GM23248 (cell line): ENCODE data around the gene AP3D1.

Source experiments
- EZH2 ChIP-seq: fragments of 200-600 bp; sonication (generic); IDR thresholded peaks from 2 replicates; pipeline ENCODE4 v1.6.1; 2018; ENCODE audit warnings: antibody characterized with exemption, mild to moderate bottlenecking; ENCODE audit not compliant: insufficient read depth, poor library complexity, severe bottlenecking
- EZH2phosphoT487 ChIP-seq: fragments of 200-600 bp; sonication (generic); IDR thresholded peaks from 2 replicates; pipeline ENCODE4 v1.6.1; 2018; ENCODE audit warnings: antibody characterized with exemption, moderate library complexity, mild to moderate bottlenecking, low read depth; ENCODE audit not compliant: insufficient read depth

- TF ChIP-seq EZH2 (no peak), EZH2phosphoT487 (no peak)
Measured at GRCh38 chr19:2121416-2122051, 29.8 kb downstream of the AP3D1 start.
